HepG2 (cell line): ENCODE data around the gene NOXO1. TPM values are rescaled to one million over a fixed set of nuclear protein-coding genes. Genes with fewer than 3 reads are reported as not detected.

ENCODE experiments used
- AGO2 ChIP-seq: fragments of 200-400 bp; formaldehyde crosslinking; optimal IDR thresholded peaks from 2 replicates; pipeline ENCODE3; 2017; ENCODE audit warnings: mild to moderate bottlenecking, low read depth, low read length, moderate library complexity
- DDIT3 ChIP-seq: sonication (generic); formaldehyde crosslinking; IDR thresholded peaks from 2 replicates; pipeline ENCODE4 v1.4.0; 2020; ENCODE audit warnings: mild to moderate bottlenecking, missing genetic modification reagents
- FOXA1 ChIP-seq, 2 experiments: fragments of 450-650 bp in 1 of 2; sonication (generic) in 1 of 2; formaldehyde crosslinking in 1 of 2; IDR thresholded peaks; 2 replicates each; pipeline versions ENCODE4 v1.4.0 to v1.6.1; 2016 to 2020; ENCODE audit warnings: missing genetic modification reagents in 1 of 2
- FOXA3 ChIP-seq: IDR thresholded peaks from 2 replicates; pipeline ENCODE4 v1.6.1; 2016; ENCODE audit warnings: missing genetic modification reagents, missing compliant biosample characterization
- FOXP4 ChIP-seq: sonication (generic); formaldehyde crosslinking; IDR thresholded peaks from 2 replicates; pipeline ENCODE4 v1.4.0; 2020; ENCODE audit warnings: missing genetic modification reagents
- GTF3A ChIP-seq: sonication (generic); formaldehyde crosslinking; conservative IDR thresholded peaks from 2 replicates; pipeline ENCODE4 v1.4.0; 2020; ENCODE audit warnings: mild to moderate bottlenecking, missing genetic modification reagents
- HINFP ChIP-seq: sonication (generic); formaldehyde crosslinking; IDR thresholded peaks from 2 replicates; pipeline ENCODE4 v1.4.0; 2020; ENCODE audit warnings: low read depth, mild to moderate bottlenecking, missing genetic modification reagents
- HIVEP1 ChIP-seq: sonication (generic); formaldehyde crosslinking; IDR thresholded peaks from 2 replicates; pipeline ENCODE4 v1.4.0; 2020; ENCODE audit warnings: mild to moderate bottlenecking, missing genetic modification reagents
- MED1 ChIP-seq: sonication (generic); formaldehyde crosslinking; IDR thresholded peaks from 2 replicates; pipeline ENCODE4 v1.4.0; 2020; ENCODE audit warnings: missing genetic modification reagents
- MED13 ChIP-seq: sonication (generic); formaldehyde crosslinking; IDR thresholded peaks from 2 replicates; pipeline ENCODE4 v1.5.0; 2020; ENCODE audit warnings: missing genetic modification reagents
- RNF219 ChIP-seq: sonication (generic); formaldehyde crosslinking; IDR thresholded peaks from 2 replicates; pipeline ENCODE4 v1.5.0; 2020; ENCODE audit warnings: mild to moderate bottlenecking, missing genetic modification reagents
- RXRA ChIP-seq: sonication (generic); formaldehyde crosslinking; IDR thresholded peaks from 2 replicates; pipeline ENCODE4 v1.5.1; 2020; ENCODE audit warnings: missing genetic modification reagents
- SRSF1 ChIP-seq: fragments of 200-400 bp; formaldehyde crosslinking; optimal IDR thresholded peaks from 2 replicates; pipeline ENCODE3; 2017; ENCODE audit warnings: mild to moderate bottlenecking, low read depth, low read length, moderate library complexity
- STAG1 ChIP-seq: sonication (generic); formaldehyde crosslinking; IDR thresholded peaks from 2 replicates; pipeline ENCODE4 v1.4.0; 2020; ENCODE audit warnings: missing genetic modification reagents
- ZNF574 ChIP-seq: sonication (generic); formaldehyde crosslinking; IDR thresholded peaks from 2 replicates; pipeline ENCODE4 v1.4.0; 2020; ENCODE audit warnings: missing genetic modification reagents
- ZNF629 ChIP-seq: sonication (generic); formaldehyde crosslinking; conservative IDR thresholded peaks from 2 replicates; pipeline ENCODE4 v1.5.0; 2020; ENCODE audit warnings: missing genetic modification reagents
- ZNF720 ChIP-seq: sonication (generic); formaldehyde crosslinking; IDR thresholded peaks from 2 replicates; pipeline ENCODE4 v1.4.0; 2020; ENCODE audit warnings: missing genetic modification reagents
- ZNF740 ChIP-seq: sonication (generic); formaldehyde crosslinking; IDR thresholded peaks from 2 replicates; pipeline ENCODE4 v1.4.0; 2020; ENCODE audit warnings: missing genetic modification reagents
- ZNF777 ChIP-seq: sonication (generic); formaldehyde crosslinking; IDR thresholded peaks from 2 replicates; pipeline ENCODE4 v1.4.0; 2020; ENCODE audit warnings: missing genetic modification reagents
- ZNF850 ChIP-seq: sonication (generic); formaldehyde crosslinking; conservative IDR thresholded peaks from 2 replicates; pipeline ENCODE4 v1.9.0; 2021; ENCODE audit warnings: mild to moderate bottlenecking, missing genetic modification reagents
- polyA plus RNA-seq, 8 experiments: library from polyadenylated mRNA; depleted of rRNA in 3 of 8; stranded (reverse) in 7 of 8; unstranded in 1 of 8; fragments of >200 nt; fragmentation: Illumina TruSeq in 4 of 8; extraction: Trizol in 4 of 8; gene quantifications; 2 replicates each; pipeline versions ENCODE4 v1.2.1 to v1.2.3, GENCODE V29; 2011 to 2016; ENCODE audit warnings: low read depth in 4 of 8, missing spikeins in 1 of 8, mixed read lengths in 1 of 8; ENCODE audit not compliant: insufficient read depth in 1 of 8
- total RNA-seq, 5 experiments: library from RNA; depleted of rRNA; stranded (reverse); fragments of >200 nt; fragmentation: Illumina TruSeq; extraction: Trizol; gene quantifications; 2 replicates each; pipeline ENCODE4 v1.2.3, GENCODE V29; 2016; ENCODE audit warnings: low read depth in 1 of 5

NOXO1 gene
- total and polyA plus RNA-seq, 2 of the 13 experiments (the other 11 are each of a cell fraction or from before 2014, with no cell fraction given), result 0.69 to 1.4 TPM

- TF ChIP-seq ZNF720 (CRISPR knock-in tag) (no peak), RXRA (CRISPR knock-in tag) (peak; percentile 55; the same call in 1 of the 2 replicates), FOXA3 (peak; percentile 52), HIVEP1 (CRISPR knock-in tag) (0 out of 2 replicates have a peak, but pooled peaks have one; percentile 22), ZNF574 (CRISPR knock-in tag) (peak; percentile 69), MED13 (0 out of 2 replicates have a peak, but pooled peaks have one; percentile 30), RNF219 (CRISPR knock-in tag) (no peak), HINFP (no peak), FOXP4 (no peak), ZNF850 (no peak), MED1 (CRISPR knock-in tag) (peak; percentile 63; the same call in 1 of the 2 replicates), GTF3A (CRISPR knock-in tag) (no peak; the same call in 1 of the 2 replicates), ZNF740 (peak; percentile 51; the same call in 1 of the 2 replicates), ZNF777 (CRISPR knock-in tag) (peak; percentile 84), FOXA1 (IDR thresholded peaks at IDR 0.05) (no peak), FOXA1 (CRISPR knock-in tag; IDR thresholded peaks at IDR 0.05) (no peak), DDIT3 (CRISPR knock-in tag) (no peak), ZNF629 (no peak), STAG1 (CRISPR knock-in tag) (peak; percentile 96), AGO2 (peak; percentile 53), SRSF1 (peak; percentile 35)
Observed at GRCh38 chr16:2023092-2024031, 42.1 kb upstream of the NOXO1 start (continued).
